Uterus (tissue), 4 donors: ENCODE results near the gene TNIP1. TPM values are rescaled to one million over a fixed set of nuclear protein-coding genes. Genes with fewer than 3 reads are reported as not detected.

Experiments
- DNase-seq, 2 donors: peaks; one replicate each; pipeline ENCODE4 v3.0.0-alpha.2; 2019 to 2020
- H3K27ac ChIP-seq, 2 donors: fragments of 200-600 bp; sonication (generic); 1 replicate in 1 of 2; 2 replicates in 1 of 2; pipeline ENCODE4 v1.5.1; 2016 to 2018
- H3K27me3 ChIP-seq, 2 donors: fragments of 200-600 bp; sonication (generic); one replicate each; pipeline ENCODE4 v1.5.1; 2018 to 2019; ENCODE audit warnings: control low read depth in 1 of 2
- H3K36me3 ChIP-seq, 2 donors: fragments of 200-600 bp; sonication (generic); one replicate each; pipeline ENCODE4 v1.5.1; 2019; ENCODE audit warnings: control low read depth in 1 of 2
- H3K4me1 ChIP-seq, 2 donors: fragments of 200-600 bp; sonication (generic); one replicate each; pipeline ENCODE4 v1.5.1; 2018 to 2019; ENCODE audit warnings: control low read depth in 1 of 2
- H3K4me3 ChIP-seq, 2 donors: fragments of 200-600 bp; sonication (generic); 1 replicate in 1 of 2; 2 replicates in 1 of 2; pipeline ENCODE4 v1.5.1; 2018 to 2019; ENCODE audit warnings: mild to moderate bottlenecking in 1 of 2
- H3K9me3 ChIP-seq, 2 donors: fragments of 200-600 bp; sonication (generic); one replicate each; pipeline ENCODE4 v1.5.1; 2019; ENCODE audit warnings: control low read depth in 1 of 2
- POLR2A ChIP-seq, 2 donors: fragments of 450-650 bp; IDR thresholded peaks; one replicate each; pipeline ENCODE4 v1.6.1; 2016; ENCODE audit warnings: antibody characterized with exemption in 2 of 2, mild to moderate bottlenecking in 1 of 2, moderate library complexity in 1 of 2
- intact Hi-C: fragments of 100-400 bp; cut with DNase I; formaldehyde crosslinking; loops from one replicate; pipeline ENCODE4 v1.15.1; 2023; ENCODE audit warnings: low total_unique reads
- total RNA-seq, 4 donors: library from RNA; depleted of rRNA in 3 of 4; stranded (reverse); fragments of >200 nt in 3 of 4; gene quantifications; one replicate each; pipeline versions ENCODE4 v1.1.0 to v1.2.4, GENCODE V29; 2014 to 2023
- TF ChIP-seq, protein P1 (sequence below), 4 experiments: fragments of 200-600 bp in 2 of 4; fragments of 450-650 bp in 2 of 4; sonication (generic) in 2 of 4; IDR thresholded peaks; one replicate each; pipeline ENCODE4 v1.5.1; 2016 to 2019; ENCODE audit warnings: antibody characterized with exemption in 4 of 4, mild to moderate bottlenecking in 2 of 4, moderate library complexity in 1 of 4
- donor health status: DM: yes; HTN: yes; CAD: no.

The TNIP1 gene
- total RNA-seq, 4 donors from 2014 or later: 35.6 to 70.8 (median 50.7) TPM

- no peaks in the 10 kb centered on the region for H3K36me3 ChIP-seq
- H3K4me3 ChIP-seq: no peak overlapping the region
- no peak overlapping the region for H3K27ac ChIP-seq
- intact Hi-C loops: no loop called here
- H3K27me3 ChIP-seq: no peaks in the 10 kb centered on the region
- no peaks in the 10 kb centered on the region for H3K4me1 ChIP-seq
- H3K9me3 ChIP-seq: no peaks in the 10 kb centered on the region
- no peak for DNase-seq
- TF ChIP-seq POLR2A (IDR thresholded peaks at IDR 0.05): no peak
- TF ChIP-seq, protein P1, sequence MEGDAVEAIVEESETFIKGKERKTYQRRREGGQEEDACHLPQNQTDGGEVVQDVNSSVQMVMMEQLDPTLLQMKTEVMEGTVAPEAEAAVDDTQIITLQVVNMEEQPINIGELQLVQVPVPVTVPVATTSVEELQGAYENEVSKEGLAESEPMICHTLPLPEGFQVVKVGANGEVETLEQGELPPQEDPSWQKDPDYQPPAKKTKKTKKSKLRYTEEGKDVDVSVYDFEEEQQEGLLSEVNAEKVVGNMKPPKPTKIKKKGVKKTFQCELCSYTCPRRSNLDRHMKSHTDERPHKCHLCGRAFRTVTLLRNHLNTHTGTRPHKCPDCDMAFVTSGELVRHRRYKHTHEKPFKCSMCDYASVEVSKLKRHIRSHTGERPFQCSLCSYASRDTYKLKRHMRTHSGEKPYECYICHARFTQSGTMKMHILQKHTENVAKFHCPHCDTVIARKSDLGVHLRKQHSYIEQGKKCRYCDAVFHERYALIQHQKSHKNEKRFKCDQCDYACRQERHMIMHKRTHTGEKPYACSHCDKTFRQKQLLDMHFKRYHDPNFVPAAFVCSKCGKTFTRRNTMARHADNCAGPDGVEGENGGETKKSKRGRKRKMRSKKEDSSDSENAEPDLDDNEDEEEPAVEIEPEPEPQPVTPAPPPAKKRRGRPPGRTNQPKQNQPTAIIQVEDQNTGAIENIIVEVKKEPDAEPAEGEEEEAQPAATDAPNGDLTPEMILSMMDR (IDR thresholded peaks at IDR 0.05): no peak
Observed at GRCh38 chr5:151056379-151057325, 24.2 kb downstream of the TNIP1 start.

- no peak for DNase-seq
- H3K4me3 ChIP-seq: no peak overlapping the region
- TF ChIP-seq, protein P1 (IDR thresholded peaks at IDR 0.05): no peak
- no peak for TF ChIP-seq POLR2A (IDR thresholded peaks at IDR 0.05)
- intact Hi-C loops: no loop called here
- no peaks in the 10 kb centered on the region for H3K9me3 ChIP-seq
- H3K27me3 ChIP-seq: no peaks in the 10 kb centered on the region
- no peak overlapping the region for H3K27ac ChIP-seq
- H3K4me1 ChIP-seq: no peaks in the 10 kb centered on the region
- H3K36me3 ChIP-seq: no peaks in the 10 kb centered on the region
Observed at GRCh38 chr5:151055336-151055735, 25.5 kb downstream of the TNIP1 start.

DNA sequence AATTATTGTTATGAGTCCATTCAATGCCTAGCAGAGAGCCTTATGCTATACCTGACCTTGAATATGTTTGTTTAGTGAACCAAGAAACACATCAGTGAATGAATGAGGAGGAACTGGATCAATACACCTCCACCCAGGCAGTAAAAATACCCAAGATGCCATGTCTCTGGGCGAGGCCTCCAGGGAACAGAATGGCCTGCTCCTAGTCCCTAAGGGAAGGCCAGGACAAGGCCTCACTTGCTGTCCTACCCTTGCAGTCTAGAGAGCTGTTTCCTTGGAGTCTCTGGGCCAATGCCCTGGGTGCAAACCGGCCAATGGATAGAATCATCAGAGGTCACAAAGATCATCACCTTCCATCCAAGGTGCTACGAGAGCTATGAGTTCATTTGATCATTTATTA is 26.1 kb downstream of the TNIP1 start:
- H3K4me1 ChIP-seq: no peaks in the 10 kb centered on the region
- H3K36me3 ChIP-seq: no peaks in the 10 kb centered on the region
- H3K4me3 ChIP-seq: no peak overlapping the region
- H3K27ac ChIP-seq: no peak overlapping the region
- TF ChIP-seq POLR2A (IDR thresholded peaks at IDR 0.05): no peak
- TF ChIP-seq, protein P1 (IDR thresholded peaks at IDR 0.05): no peak
- DNase-seq: no peak
- intact Hi-C loops: loop anchor here (5.0 kb wide), 1 partner anchor 57 kb away; no protein-coding TSS in a partner anchor
- H3K27me3 ChIP-seq: no peaks in the 10 kb centered on the region
- H3K9me3 ChIP-seq: no peaks in the 10 kb centered on the region

DNA sequence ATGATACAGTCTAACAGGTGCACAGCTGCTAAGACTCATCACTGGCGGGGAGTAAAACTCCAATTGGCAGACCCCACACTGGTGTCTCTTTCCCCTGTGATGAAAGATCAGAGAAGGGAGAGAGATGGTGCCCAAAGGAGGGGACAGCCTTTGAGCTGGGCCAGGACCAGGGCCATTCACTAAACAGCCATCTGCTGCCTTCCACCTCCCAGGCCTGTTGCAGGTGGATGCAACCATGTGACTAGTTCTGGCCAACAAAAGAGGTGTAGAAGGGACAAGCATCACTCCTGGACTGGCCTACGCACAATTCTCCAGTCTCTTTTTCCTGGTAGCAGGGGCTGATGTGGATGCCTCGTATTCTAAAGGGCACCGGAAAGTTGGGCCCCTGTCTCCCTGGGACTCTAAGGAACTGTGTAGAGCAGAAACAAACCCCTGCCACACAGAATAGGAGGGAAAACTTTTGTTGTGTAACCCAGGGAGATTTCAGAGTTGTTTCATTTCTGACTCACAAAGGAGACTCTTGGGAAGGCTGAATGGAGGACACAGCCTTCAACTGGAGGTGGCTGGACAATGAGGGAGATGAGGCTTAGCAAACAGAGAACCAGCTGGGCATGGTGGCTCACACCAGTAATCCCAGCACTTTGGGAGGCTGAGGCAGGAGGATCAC is 26.9 kb downstream of the TNIP1 start:
- intact Hi-C loops: loop anchor here (2.0 to 5.0 kb wide), 2 partner anchors 57 to 59 kb away; no protein-coding TSS in a partner anchor
- no peak overlapping the region for H3K27ac ChIP-seq
- DNase-seq: no peak
- no peaks in the 10 kb centered on the region for H3K9me3 ChIP-seq
- no peaks in the 10 kb centered on the region for H3K27me3 ChIP-seq
- H3K4me3 ChIP-seq: no peak overlapping the region
- TF ChIP-seq POLR2A (IDR thresholded peaks at IDR 0.05): no peak
- TF ChIP-seq, protein P1 (IDR thresholded peaks at IDR 0.05): no peak
- H3K36me3 ChIP-seq: no peaks in the 10 kb centered on the region
- H3K4me1 ChIP-seq: no peaks in the 10 kb centered on the region

DNA sequence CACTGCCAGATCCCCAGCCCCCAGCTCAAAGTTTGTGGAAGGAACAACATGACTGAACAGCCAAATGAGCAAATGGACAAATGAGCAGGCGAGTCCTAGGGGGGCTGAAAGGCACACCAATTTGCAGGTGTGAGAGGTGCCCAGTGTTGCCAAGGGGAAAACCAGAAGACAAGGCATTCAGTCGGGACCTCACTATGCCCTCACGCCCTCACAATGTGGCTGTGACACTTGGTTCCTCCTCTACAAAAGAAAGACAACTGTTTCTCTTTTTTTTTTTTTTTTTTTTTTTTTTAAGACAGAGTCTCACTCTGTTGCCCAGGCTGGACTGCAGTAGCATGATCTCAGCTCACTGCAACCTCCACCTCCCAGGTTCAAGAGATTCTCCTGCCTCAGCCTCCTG is 28.0 kb downstream of the TNIP1 start:
- Histone ChIP-seq H3K27ac (no peak overlapping the region), H3K4me3 (no peak overlapping the region), H3K27me3 (no peaks in the 10 kb centered on the region), H3K36me3 (no peaks in the 10 kb centered on the region), H3K4me1 (no peaks in the 10 kb centered on the region), H3K9me3 (no peaks in the 10 kb centered on the region)
- DNase-seq: no peak
- intact Hi-C loops: loop anchor here (2.0 to 5.0 kb wide), 2 partner anchors 56 to 60 kb away; no protein-coding TSS in a partner anchor
- no peak for TF ChIP-seq POLR2A (IDR thresholded peaks at IDR 0.05)
- TF ChIP-seq, protein P1 (IDR thresholded peaks at IDR 0.05): no peak
